ENCODE measurements around the gene KCNN2.

Gene KCNN2

GRCh38 chr5:114362977-114363761 lies 1.3 kb downstream of the KCNN2 start:
- DNase-seq (ENCODE audit: low read depth): no peak

- no peak for DNase-seq (ENCODE audit: low read depth)
Observed at GRCh38 chr5:114363837-114364236, 2.0 kb downstream of the KCNN2 start.

GRCh38 chr5:114367029-114367428 lies 5.2 kb downstream of the KCNN2 start:
- DNase-seq (ENCODE audit: low read depth): peak; percentile 24

GRCh38 chr5:114369680-114370417 lies 8.0 kb downstream of the KCNN2 start:
- DNase-seq (ENCODE audit: low read depth): no peak

GRCh38 chr5:114377050-114377844 lies 15.4 kb downstream of the KCNN2 start:
- no peak for DNase-seq (ENCODE audit: low read depth)

- no peak for DNase-seq (ENCODE audit: low read depth)
Observed at GRCh38 chr5:114377946-114378345, 16.1 kb downstream of the KCNN2 start.

GRCh38 chr5:114380721-114381120 lies 18.9 kb downstream of the KCNN2 start:
- DNase-seq (ENCODE audit: low read depth): no peak

- DNase-seq (ENCODE audit: low read depth): peak; percentile 22
Observed at GRCh38 chr5:114387433-114387832, 25.6 kb downstream of the KCNN2 start.

- DNase-seq (ENCODE audit: low read depth): peak; percentile 8
Observed at GRCh38 chr5:114390431-114390830, 28.6 kb downstream of the KCNN2 start.

GRCh38 chr5:114391321-114391720 lies 29.5 kb downstream of the KCNN2 start:
- peak; percentile 46 for DNase-seq (ENCODE audit: low read depth)

- DNase-seq (ENCODE audit: low read depth): no peak
Observed at GRCh38 chr5:114393159-114393558, 31.3 kb downstream of the KCNN2 start.

GRCh38 chr5:114402206-114402605 lies 40.3 kb downstream of the KCNN2 start:
- DNase-seq (ENCODE audit: low read depth): no peak

GRCh38 chr5:114407783-114408182 lies 45.9 kb downstream of the KCNN2 start:
- DNase-seq (ENCODE audit: low read depth): no peak

GRCh38 chr5:114408847-114409246 lies 47.0 kb downstream of the KCNN2 start:
- DNase-seq (ENCODE audit: low read depth): no peak

GRCh38 chr5:114411380-114411931 lies 49.6 kb downstream of the KCNN2 start:
- DNase-seq (ENCODE audit: low read depth): no peak

GRCh38 chr5:114412510-114413171 lies 50.8 kb downstream of the KCNN2 start:
- DNase-seq (ENCODE audit: low read depth): peak; percentile 92

GRCh38 chr5:114415760-114416159 lies 53.9 kb downstream of the KCNN2 start:
- no peak for DNase-seq (ENCODE audit: low read depth)

GRCh38 chr5:114416254-114416653 lies 54.4 kb downstream of the KCNN2 start:
- no peak for DNase-seq (ENCODE audit: low read depth)

GRCh38 chr5:114417519-114417918 lies 55.6 kb downstream of the KCNN2 start:
- no peak for DNase-seq (ENCODE audit: low read depth)

- DNase-seq (ENCODE audit: low read depth): no peak
Observed at GRCh38 chr5:114418176-114419066, 56.6 kb downstream of the KCNN2 start.

GRCh38 chr5:114419067-114419388 lies 57.2 kb downstream of the KCNN2 start:
- no peak for DNase-seq (ENCODE audit: low read depth)
